ENCODE results near the gene TNN.

DNA sequence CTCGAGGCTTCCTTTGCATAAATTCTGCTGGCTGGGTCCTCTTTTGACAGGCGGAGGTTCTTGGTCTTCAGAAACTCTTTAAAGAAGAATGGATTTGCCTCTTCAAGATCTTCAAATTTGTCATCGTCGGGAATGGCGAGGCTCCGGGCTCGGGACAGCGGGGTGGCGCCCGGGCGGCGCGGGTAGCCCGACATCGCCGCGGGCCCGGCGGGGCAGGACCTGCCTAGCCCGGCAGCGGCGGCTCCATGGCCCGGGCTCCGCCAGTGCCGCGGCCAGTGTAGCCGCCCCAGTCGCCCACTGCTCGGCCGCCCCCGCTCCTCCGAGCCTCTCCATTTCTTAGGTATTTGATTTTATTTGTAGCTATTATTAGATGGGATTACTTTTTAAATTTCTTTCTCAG is 22.1 kb upstream of the TNN start:
- TF ChIP-seq CTCF (IDR thresholded peaks at IDR 0.05): no peak
- TF ChIP-seq POLR2A (IDR thresholded peaks at IDR 0.05): no peak
- TF ChIP-seq POLR2AphosphoS5 (IDR thresholded peaks at IDR 0.05): no peak
- no peak for TF ChIP-seq EP300 (IDR thresholded peaks at IDR 0.05)
